Pulmonary artery endothelial cell (primary cell): ENCODE results near the gene CTRL. TPM values are rescaled to one million over a fixed set of nuclear protein-coding genes. Genes with fewer than 3 reads are reported as not detected.
"Not testable (repeated sequence)": the region's sequence is repeated elsewhere in the genome, so short reads cannot be mapped to it uniquely, and the experiment has no call there.

Source experiments
- DNase-seq: peaks from one replicate; pipeline ENCODE4 v3.0.0-alpha.2; 2011; ENCODE audit warnings: low read depth, low spot score
- total RNA-seq: library from RNA; depleted of rRNA; stranded (reverse); fragments of >200 nt; gene quantifications from 2 replicates; pipeline ENCODE4 v1.2.3, GENCODE V29; 2014

The CTRL gene
- total RNA-seq, 1 donor from 2014 or later: 0.26 TPM

- no peak for DNase-seq
Measured at GRCh38 chr16:67924140-67924906, 7.3 kb downstream of the CTRL start.

- no peak for DNase-seq
Measured at GRCh38 chr16:67923414-67924116, 8.1 kb downstream of the CTRL start.

GRCh38 chr16:67922740-67923139 lies 8.9 kb downstream of the CTRL start:
- DNase-seq: no peak

- DNase-seq: no peak
Measured at GRCh38 chr16:67922221-67922620, 9.4 kb downstream of the CTRL start.

- DNase-seq: no peak
Measured at GRCh38 chr16:67919622-67920221, 11.9 kb downstream of the CTRL start.

GRCh38 chr16:67917852-67918236 lies 13.8 kb downstream of the CTRL start:
- no peak for DNase-seq

GRCh38 chr16:67917140-67917851 lies 14.4 kb downstream of the CTRL start:
- no peak for DNase-seq

- no peak for DNase-seq
Measured at GRCh38 chr16:67915831-67916723, 15.6 kb downstream of the CTRL start.

- DNase-seq: not testable (repeated sequence)
Measured at GRCh38 chr16:67915496-67915769, 16.2 kb downstream of the CTRL start.

- DNase-seq: no peak
Measured at GRCh38 chr16:67914758-67915495, 16.7 kb downstream of the CTRL start.

GRCh38 chr16:67910158-67910557 lies 21.5 kb downstream of the CTRL start:
- DNase-seq: no peak

- no peak for DNase-seq
Measured at GRCh38 chr16:67909056-67909742, 22.5 kb downstream of the CTRL start.

- no peak for DNase-seq
Measured at GRCh38 chr16:67907397-67908180, 24.1 kb downstream of the CTRL start.

- DNase-seq: peak; percentile 54
Measured at GRCh38 chr16:67902831-67903230, 28.8 kb downstream of the CTRL start.

GRCh38 chr16:67901734-67902133 lies 29.9 kb downstream of the CTRL start:
- no peak for DNase-seq

- DNase-seq: peak; percentile 71
Measured at GRCh38 chr16:67897231-67897630, 34.4 kb downstream of the CTRL start.

GRCh38 chr16:67893743-67894399 lies 37.8 kb downstream of the CTRL start:
- DNase-seq: no peak
